Fibroblast of pulmonary artery (primary cell): ENCODE measurements around the gene SLC43A1.

Source experiments
- DNase-seq: peaks from one replicate; pipeline ENCODE4 v3.0.0-alpha.2; 2010; ENCODE audit warnings: low read depth
- H3K4me3 ChIP-seq: replicated peaks from 2 replicates; pipeline ENCODE4 v1.5.1; 2011; ENCODE audit warnings: low read depth, mild to moderate bottlenecking, control low read depth, low read length, moderate library complexity
- CTCF ChIP-seq: IDR thresholded peaks from 2 replicates; pipeline ENCODE4 v1.5.1; 2011; ENCODE audit warnings: mild to moderate bottlenecking, control low read depth, low read length, inconsistent platforms; ENCODE audit errors: missing control alignments

Gene SLC43A1

GRCh38 chr11:57475191-57475590 is 40.3 kb downstream of the SLC43A1 start:
- TF ChIP-seq CTCF, result no peak
- DNase-seq, result peak; percentile 38
- no peak overlapping the region for H3K4me3 ChIP-seq

DNA sequence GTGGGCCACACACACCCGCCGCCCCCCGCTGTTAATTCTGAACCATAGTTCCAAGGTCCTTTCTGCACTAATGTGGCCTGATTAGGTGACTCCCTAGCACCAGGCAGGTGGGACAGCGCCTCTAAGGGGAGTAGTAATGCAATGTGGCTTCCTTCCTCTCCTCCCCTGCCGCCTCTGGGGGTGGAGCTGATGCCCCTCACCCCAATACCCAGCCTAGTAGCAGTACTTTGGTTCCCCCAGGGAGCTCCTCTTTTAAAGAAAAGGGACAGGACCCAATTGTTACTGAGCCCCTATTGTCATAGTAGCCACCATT is 40.7 kb downstream of the SLC43A1 start:
- no peak for TF ChIP-seq CTCF
- no peak overlapping the region for H3K4me3 ChIP-seq

GRCh38 chr11:57474017-57474802 is 41.3 kb downstream of the SLC43A1 start:
- no peak overlapping the region for H3K4me3 ChIP-seq
- TF ChIP-seq CTCF, result no peak
- DNase-seq, result no peak

More for the DNA sequence above, 40.7 kb downstream of the SLC43A1 start:
- no peak for DNase-seq

DNA sequence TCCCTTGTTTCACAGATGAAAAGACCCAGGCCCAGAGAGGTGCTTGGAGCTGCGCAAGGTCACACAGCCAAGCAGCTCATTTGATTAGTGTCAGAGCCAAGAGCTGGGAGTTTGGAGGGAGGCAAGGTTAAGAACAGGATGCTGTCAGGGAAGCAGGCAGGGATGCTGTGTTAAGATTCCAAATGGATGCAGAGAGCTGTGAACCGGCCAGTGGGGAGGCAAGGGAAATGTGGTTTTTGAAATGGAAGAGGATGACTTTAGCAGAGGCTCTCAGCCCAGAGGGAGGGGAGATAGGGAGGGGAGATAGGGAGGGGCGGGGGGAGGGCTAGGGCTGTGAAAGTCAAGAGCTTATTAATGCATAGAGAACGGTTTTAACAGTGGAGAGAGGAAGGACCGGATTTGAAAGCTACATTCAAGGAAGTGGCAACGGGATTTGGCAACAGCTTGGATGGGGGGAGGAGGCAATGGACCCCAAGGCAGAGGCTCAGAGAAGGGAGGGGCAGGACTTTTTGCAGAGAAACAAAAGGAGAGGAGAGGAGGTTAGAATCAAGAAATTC is 42.1 kb downstream of the SLC43A1 start:
- DNase-seq, result no peak
- no peak for TF ChIP-seq CTCF
- H3K4me3 ChIP-seq, result no peak overlapping the region

DNA sequence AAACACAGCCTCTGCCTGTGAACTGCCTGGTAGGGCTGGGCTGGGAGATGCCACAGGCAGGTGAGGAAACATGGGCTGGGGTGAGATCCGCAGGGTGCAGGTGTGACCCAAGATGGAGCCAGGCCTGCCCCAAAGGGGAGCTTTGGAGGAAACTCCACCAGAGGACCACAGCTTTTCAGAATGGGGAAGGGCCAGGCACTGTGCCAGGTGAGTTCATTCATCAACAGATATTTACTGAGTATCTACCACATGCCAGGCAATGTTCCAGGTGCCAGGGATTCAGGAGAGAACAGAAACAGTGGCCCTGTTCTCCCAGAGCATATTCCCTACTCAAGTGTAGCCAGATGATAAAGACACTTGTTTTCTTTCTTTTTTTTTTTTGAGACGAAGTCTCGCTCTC is 44.0 kb downstream of the SLC43A1 start:
- H3K4me3 ChIP-seq, result no peak overlapping the region
- DNase-seq, result no peak
- TF ChIP-seq CTCF, result no peak

- no peak overlapping the region for H3K4me3 ChIP-seq
- no peak for DNase-seq
- TF ChIP-seq CTCF, result no peak
Measured at GRCh38 chr11:57469268-57469667, 46.2 kb downstream of the SLC43A1 start.

DNA sequence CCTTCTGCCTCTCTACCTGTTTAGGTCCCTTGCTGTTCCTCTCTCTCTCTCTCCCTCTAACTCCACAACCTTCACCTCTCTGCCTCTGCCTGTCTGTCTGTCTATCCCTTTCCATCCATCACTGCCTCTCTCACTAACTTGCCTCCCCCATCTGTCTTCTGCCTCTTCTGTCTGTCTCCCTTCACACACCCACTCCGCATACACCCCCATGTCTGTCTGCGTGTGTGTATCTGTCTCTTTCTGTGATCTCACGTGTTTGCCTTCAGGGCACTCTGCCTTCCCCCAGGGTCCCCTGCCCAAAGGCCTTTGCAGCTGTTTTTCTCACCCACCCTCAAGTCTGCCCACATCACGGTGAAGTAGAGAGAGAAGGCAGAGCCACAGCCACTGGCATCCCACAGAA is 47.2 kb downstream of the SLC43A1 start:
- no peak overlapping the region for H3K4me3 ChIP-seq
- TF ChIP-seq CTCF, result no peak
- DNase-seq, result no peak
